AG09309 (cell line): ENCODE results near the gene PTPRN2.

Source experiments
- DNase-seq: peaks from one replicate; pipeline ENCODE4 v3.0.0-alpha.2; 2010; ENCODE audit warnings: low read depth
- H3K4me3 ChIP-seq: 2 replicates; pipeline ENCODE4 v1.5.1; 2011; ENCODE audit warnings: mild to moderate bottlenecking, low read depth, low read length, moderate library complexity; ENCODE audit not compliant: control insufficient read depth
- CTCF ChIP-seq: IDR thresholded peaks from 2 replicates; pipeline ENCODE4 v1.5.1; 2011; ENCODE audit warnings: mild to moderate bottlenecking, low read depth, low read length, inconsistent platforms; ENCODE audit not compliant: insufficient read depth, control insufficient read depth; ENCODE audit errors: missing control alignments

Gene PTPRN2

DNA sequence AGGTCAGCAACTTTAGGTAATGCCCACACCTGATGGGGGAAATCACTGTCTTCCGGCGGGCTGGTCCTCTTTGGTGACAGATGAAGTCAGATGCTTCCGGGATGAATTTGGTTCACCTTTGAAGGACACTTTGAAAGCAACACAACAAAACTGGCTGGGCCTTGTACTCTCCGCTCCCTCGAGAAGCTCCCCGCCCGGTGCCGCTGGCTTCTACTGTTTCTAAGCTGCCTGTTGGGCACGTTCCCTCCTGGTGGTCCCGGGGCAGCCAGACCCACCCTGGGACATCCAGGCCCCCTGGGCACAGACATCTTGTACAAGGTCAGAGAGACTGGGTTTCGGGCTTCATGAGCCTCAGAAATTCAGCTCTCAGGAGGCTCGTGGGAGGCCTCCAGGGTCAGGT, 798.5 kb downstream of the PTPRN2 start:
- TF ChIP-seq CTCF: no peak
- H3K4me3 ChIP-seq: no peak overlapping the region
- no peak for DNase-seq

DNA sequence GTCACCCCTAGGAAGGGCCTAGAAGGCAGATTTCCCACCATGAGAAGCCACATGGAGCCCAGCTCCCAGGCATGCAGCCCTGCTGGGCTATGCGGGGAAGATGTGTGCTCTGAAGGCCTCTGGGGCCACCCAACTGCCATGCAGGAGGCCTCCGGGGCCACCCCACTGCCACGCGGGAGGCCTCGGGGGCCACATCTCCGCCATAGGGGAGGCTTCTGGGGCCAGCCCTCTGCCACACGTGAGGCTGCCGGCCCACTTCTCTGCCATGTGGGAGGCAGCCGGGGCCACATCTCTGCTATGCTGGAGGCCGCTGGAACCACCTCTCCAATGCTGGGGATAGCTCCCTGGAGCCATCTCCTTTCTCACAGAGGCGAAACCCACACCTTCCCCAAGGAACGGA, 799.0 kb downstream of the PTPRN2 start:
- DNase-seq: no peak
- TF ChIP-seq CTCF: no peak
- H3K4me3 ChIP-seq: no peak overlapping the region

GRCh38 chr7:157787275-157787701, 800.3 kb downstream of the PTPRN2 start:
- TF ChIP-seq CTCF: no peak
- H3K4me3 ChIP-seq: no peak overlapping the region
- no peak for DNase-seq

GRCh38 chr7:157786375-157787274, 801.0 kb downstream of the PTPRN2 start:
- H3K4me3 ChIP-seq: no peak overlapping the region

GRCh38 chr7:157785486-157786186, 802.0 kb downstream of the PTPRN2 start:
- TF ChIP-seq CTCF: no peak
- DNase-seq: no peak
- H3K4me3 ChIP-seq: no peak overlapping the region

More at GRCh38 chr7:157786375-157787274, 801.0 kb downstream of the PTPRN2 start:
- no peak for DNase-seq
- no peak for TF ChIP-seq CTCF

DNA sequence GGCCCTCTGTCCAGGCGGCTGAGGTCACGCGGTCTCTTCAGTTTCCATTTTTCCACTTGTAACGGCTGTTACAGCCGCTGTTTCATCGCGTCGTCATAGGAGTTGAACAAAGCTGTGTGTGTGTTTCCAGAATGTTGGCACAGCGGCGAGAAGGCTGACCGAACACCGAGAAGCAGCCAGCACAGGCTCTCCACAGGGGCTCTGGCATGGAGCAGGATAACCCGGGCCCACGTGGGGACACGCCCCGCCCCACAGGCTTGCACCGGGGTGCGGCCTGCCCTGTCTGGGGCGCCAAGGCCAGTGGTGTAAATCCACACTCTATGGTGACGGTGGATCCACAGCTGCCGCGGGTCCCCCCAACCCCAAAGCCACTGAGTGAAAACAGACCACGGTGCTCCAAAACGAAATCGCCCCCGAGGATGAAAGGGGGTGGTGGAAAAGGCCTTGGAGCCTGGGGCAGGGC, 802.6 kb downstream of the PTPRN2 start:
- no peak for DNase-seq
- H3K4me3 ChIP-seq: no peak overlapping the region
- no peak for TF ChIP-seq CTCF
